SK-N-SH (cell line): Measurements from ENCODE around the gene SRSF5. TPM values are rescaled to one million over a fixed set of nuclear protein-coding genes. Genes with fewer than 3 reads are reported as not detected.

Experiments used
- CTCF ChIA-PET: fragments of 300-600, 350-600 bp; formaldehyde crosslinking; extraction: SDS; loops from one replicate; lab custom pipeline; 2021; lab: Yijun Ruan, JAX
- POLR2A ChIA-PET: fragments of 350-600 bp; sonication (Branson Sonifier 250); formaldehyde crosslinking; extraction: SDS; loops from one replicate; lab custom pipeline; 2020; ENCODE audit warnings: antibody characterized with exemption, inconsistent platforms; lab: Yijun Ruan, JAX
- DNase-seq: peaks from one replicate; pipeline ENCODE4 v3.0.0; 2012
- H2AFZ ChIP-seq: fragments of 200-600 bp; sonication (generic); 2 replicates; pipeline ENCODE4 v1.8.1; 2016; ENCODE audit warnings: antibody characterized with exemption, mild to moderate bottlenecking, low read depth
- H3F3A ChIP-seq: fragments of 200-600 bp; sonication (generic); replicated peaks from 2 replicates; pipeline ENCODE3; 2016; ENCODE audit warnings: antibody characterized with exemption, mild to moderate bottlenecking; ENCODE audit not compliant: insufficient read depth
- H3K27ac ChIP-seq, 2 experiments: fragments of 200-500 bp in 1 of 2; fragments of 200-600 bp in 1 of 2; sonication (Bioruptor generic) in 1 of 2; sonication (generic), shearing (Covaris generic) in 1 of 2; 2 replicates each; pipeline versions ENCODE4 v1.5.1 to v1.6.1; 2014 to 2016; ENCODE audit warnings: low read depth in 2 of 2, inconsistent platforms in 1 of 2, low read length in 1 of 2, mild to moderate bottlenecking in 1 of 2, mixed read lengths in 1 of 2
- H3K27me3 ChIP-seq: fragments of 200-600 bp; sonication (generic), shearing (Covaris generic); 2 replicates; pipeline ENCODE4 v1.6.1; 2016; ENCODE audit warnings: mixed run types; ENCODE audit not compliant: insufficient read depth
- H3K36me3 ChIP-seq, 2 experiments: fragments of 200-500 bp in 1 of 2; fragments of 200-600 bp in 1 of 2; sonication (Bioruptor generic) in 1 of 2; sonication (generic) in 1 of 2; replicated peaks in 1 of 2; 2 replicates each; pipeline versions ENCODE3 to v1.5.1; 2014 to 2016; ENCODE audit warnings: low read length in 1 of 2, mild to moderate bottlenecking in 1 of 2; ENCODE audit not compliant: insufficient read depth in 2 of 2, control insufficient read depth in 1 of 2
- H3K4me1 ChIP-seq, 2 experiments: fragments of 200-500 bp in 1 of 2; fragments of 200-600 bp in 1 of 2; sonication (Bioruptor generic) in 1 of 2; sonication (generic), shearing (Covaris generic) in 1 of 2; 2 replicates each; pipeline versions ENCODE4 v1.5.1 to v1.6.1; 2014 to 2016; ENCODE audit warnings: low read depth in 1 of 2, low read length in 1 of 2, mixed run types in 1 of 2; ENCODE audit not compliant: insufficient read depth in 2 of 2, control insufficient read depth in 1 of 2
- H3K4me2 ChIP-seq: fragments of 200-600 bp; sonication (generic), shearing (Covaris generic); 2 replicates; pipeline ENCODE4 v1.6.1; 2017; ENCODE audit warnings: mixed run types
- H3K4me3 ChIP-seq, 2 experiments: fragments of 200-500 bp in 1 of 2; fragments of 200-600 bp in 1 of 2; sonication (Bioruptor generic) in 1 of 2; sonication (generic), shearing (Covaris generic) in 1 of 2; 2 replicates each; pipeline versions ENCODE4 v1.5.1 to v1.8.1; 2014 to 2016; ENCODE audit warnings: low read depth in 2 of 2, inconsistent platforms in 1 of 2, low read length in 1 of 2, mild to moderate bottlenecking in 1 of 2, mixed read lengths in 1 of 2, moderate library complexity in 1 of 2
- H3K79me2 ChIP-seq: fragments of 200-600 bp; sonication (generic); 2 replicates; pipeline ENCODE4 v1.8.1; 2017; ENCODE audit warnings: mild to moderate bottlenecking; ENCODE audit not compliant: insufficient read depth
- H3K9ac ChIP-seq: fragments of 200-600 bp; sonication (generic); 2 replicates; pipeline ENCODE4 v1.6.1; 2017; ENCODE audit warnings: mixed run types
- H3K9me2 ChIP-seq: fragments of 200-600 bp; sonication (generic); 2 replicates; pipeline ENCODE4 v1.6.1; 2017; ENCODE audit warnings: mixed run types
- H3K9me3 ChIP-seq: fragments of 200-600 bp; sonication (generic); 2 replicates; pipeline ENCODE4 v1.6.1; 2017; ENCODE audit warnings: mixed run types, mild to moderate bottlenecking, moderate library complexity
- H4K20me1 ChIP-seq: fragments of 200-600 bp; sonication (generic); 2 replicates; pipeline ENCODE4 v1.6.1; 2017; ENCODE audit warnings: mild to moderate bottlenecking, mixed run types; ENCODE audit not compliant: insufficient read depth
- CTCF ChIP-seq: fragments of 200-600 bp; sonication (generic); IDR thresholded peaks from 2 replicates; pipeline ENCODE4 v1.6.1; 2017; ENCODE audit warnings: antibody characterized with exemption, mild to moderate bottlenecking, moderate library complexity
- ELF1 ChIP-seq: IDR thresholded peaks from 2 replicates; pipeline ENCODE4 v1.4.0; 2012
- EP300 ChIP-seq, 2 experiments: IDR thresholded peaks; 2 replicates each; pipeline versions ENCODE4 v1.4.0 to v1.6.1; 2012; ENCODE audit warnings: borderline replicate concordance in 1 of 2, low read depth in 1 of 2, low read length in 1 of 2
- EZH2phosphoT487 ChIP-seq: fragments of 200-600 bp; sonication (generic); IDR thresholded peaks from 2 replicates; pipeline ENCODE4 v1.6.1; 2017; ENCODE audit warnings: low read depth, mixed run types, mild to moderate bottlenecking, antibody characterized with exemption, moderate library complexity, borderline replicate concordance
- FOXM1 ChIP-seq: IDR thresholded peaks from 2 replicates; pipeline ENCODE4 v1.4.0; 2012; ENCODE audit warnings: low read depth, mild to moderate bottlenecking
- GATA2 ChIP-seq: sonication (generic); formaldehyde crosslinking; IDR thresholded peaks from 2 replicates; pipeline ENCODE4 v1.5.0; 2020; ENCODE audit warnings: mild to moderate bottlenecking, missing genetic modification reagents
- IRF3 ChIP-seq: fragments of 150-350 bp; IDR thresholded peaks from 2 replicates; pipeline ENCODE4 v1.6.1; 2016; ENCODE audit warnings: mild to moderate bottlenecking, low read depth, low read length
- JUND ChIP-seq: IDR thresholded peaks from 2 replicates; pipeline ENCODE4 v1.4.0; 2012
- MXI1 ChIP-seq: IDR thresholded peaks from 2 replicates; pipeline ENCODE4 v1.6.1; 2012; ENCODE audit warnings: mild to moderate bottlenecking, low read depth, low read length, improper control_type of control experiment
- RCOR1 ChIP-seq: fragments of 150-350 bp; IDR thresholded peaks from 2 replicates; pipeline ENCODE4 v1.6.1; 2017; ENCODE audit warnings: antibody characterized with exemption, low read length
- RXRA ChIP-seq: IDR thresholded peaks from 2 replicates; pipeline ENCODE4 v1.4.0; 2012; ENCODE audit warnings: low read depth, mild to moderate bottlenecking, borderline replicate concordance
- SIN3A ChIP-seq: IDR thresholded peaks from 2 replicates; pipeline ENCODE4 v1.6.1; 2012; ENCODE audit warnings: low read depth, mild to moderate bottlenecking, low read length, moderate library complexity, borderline replicate concordance
- TAF1 ChIP-seq: IDR thresholded peaks from 2 replicates; pipeline ENCODE4 v1.6.1; 2012; ENCODE audit warnings: low read depth, mild to moderate bottlenecking, low read length, moderate library complexity, borderline replicate concordance
- TCF12 ChIP-seq: IDR thresholded peaks from 2 replicates; pipeline ENCODE4 v1.4.0; 2012
- USF1 ChIP-seq: IDR thresholded peaks from 2 replicates; pipeline ENCODE4 v1.4.0; 2012; ENCODE audit warnings: low read depth, borderline replicate concordance
- WGBS: methylation state at CpG from one replicate; pipeline ENCODE4 v1.1.6; 2017; ENCODE audit warnings: low lambda C conversion rate; 5-methylcytosine and 5-hydroxymethylcytosine counted together
- polyA plus RNA-seq, 3 experiments: library from polyadenylated mRNA; depleted of rRNA; stranded (reverse); fragments of >200 nt; gene quantifications; 2 replicates each; pipeline ENCODE4 v1.2.3, GENCODE V29; 2012

SRSF5 gene
- polyA plus RNA-seq, 1 of the 3 experiments (the other 2 are of a cell fraction): 324 TPM

GRCh38 chr14:69719501-69719951 is 47.4 kb upstream of the SRSF5 start:
- no peaks in the 10 kb centered on the region for H3K79me2 ChIP-seq
- H4K20me1 ChIP-seq: no peaks in the 10 kb centered on the region
- H3K27me3 ChIP-seq: no peaks in the 10 kb centered on the region
- ChIA-PET POLR2A (interaction anchor here (0.5 kb wide), 1 partner anchor 28 kb away, joined by 3 read pairs; no protein-coding TSS in a partner anchor), CTCF (interaction anchor here (1.1 to 3.6 kb wide), 7 partner anchors 8 to 184 kb away, joined by 4 to 27 read pairs (median 8); partner anchors contain the start of gene SUSD6)
- H3K9me2 ChIP-seq: no peaks in the 10 kb centered on the region
- 82% methylated on average over 4 of the region's 7 CpGs for WGBS
- no peak overlapping the region for H3K27ac ChIP-seq
- H3K9me3 ChIP-seq: no peaks in the 10 kb centered on the region
- no peak overlapping the region for H3K9ac ChIP-seq
- H3K4me2 ChIP-seq: no peak overlapping the region
- no peak overlapping the region for H3K4me3 ChIP-seq
- peaks cover 13 to 22% of the 10 kb centered on the region in 2 experiments; a peak in 3 of 4 replicates for H3K4me1 ChIP-seq
- no peaks in the 10 kb centered on the region for H3K36me3 ChIP-seq
- no peak for DNase-seq
- TF ChIP-seq MXI1: no peak
- TF ChIP-seq TAF1: no peak
- no peak for TF ChIP-seq CTCF
- TF ChIP-seq, all 33 proteins: peak for 0
- Histone ChIP-seq H2AFZ (no peak overlapping the region), H3F3A (peaks cover 10% of the 10 kb centered on the region)

GRCh38 chr14:69720912-69721311 is 46.0 kb upstream of the SRSF5 start:
- Histone ChIP-seq H3K4me3 (no peak overlapping the region), H4K20me1 (no peaks in the 10 kb centered on the region), H3K79me2 (no peaks in the 10 kb centered on the region), H3K4me1 (peaks cover 10 to 19% of the 10 kb centered on the region in 2 experiments; a peak in 3 of 4 replicates), H3K27ac (no peak overlapping the region), H3K36me3 (no peaks in the 10 kb centered on the region), H3K9ac (no peak overlapping the region), H3F3A (peaks cover 6% of the 10 kb centered on the region), H3K27me3 (no peaks in the 10 kb centered on the region), H3K9me3 (no peaks in the 10 kb centered on the region), H2AFZ (no peak overlapping the region), H3K4me2 (no peak overlapping the region), H3K9me2 (no peaks in the 10 kb centered on the region)
- ChIA-PET CTCF (interaction anchor here (0.9 to 2.6 kb wide), 4 partner anchors 109 to 478 kb away, joined by 3 to 8 read pairs (median 7); partner anchors contain the start of gene SUSD6), POLR2A (no interaction called here)
- DNase-seq: no peak
- 81% methylated on average over 4 of the region's 4 CpGs for WGBS
- TF ChIP-seq TCF12 (no peak), RXRA (no peak), GATA2 (no peak), IRF3 (no peak), RCOR1 (no peak), TAF1 (no peak), EZH2phosphoT487 (no peak), MXI1 (no peak), USF1 (no peak), EP300 (IDR thresholded peaks at IDR 0.05; ENCODE audit: borderline replicate concordance in 1 of 2, low read depth in 1 of 2, low read length in 1 of 2) (no peak), FOXM1 (no peak), JUND (no peak), ELF1 (no peak), SIN3A (no peak)
